Superior temporal gyrus (tissue), 1 donor: ENCODE results near the gene LCTL.
"Not testable (repeated sequence)": the region's sequence is repeated elsewhere in the genome, so short reads cannot be mapped to it uniquely, and the experiment has no call there.

Experiments used
- DNase-seq: peaks from one replicate; pipeline ENCODE4 v3.0.0-alpha.2; 2016; ENCODE audit errors: extremely low spot score

The LCTL gene

GRCh38 chr15:66503041-66503648, 62.7 kb downstream of the LCTL start:
- DNase-seq = not testable (repeated sequence)

GRCh38 chr15:66502491-66502890, 63.3 kb downstream of the LCTL start:
- no peak for DNase-seq

DNA sequence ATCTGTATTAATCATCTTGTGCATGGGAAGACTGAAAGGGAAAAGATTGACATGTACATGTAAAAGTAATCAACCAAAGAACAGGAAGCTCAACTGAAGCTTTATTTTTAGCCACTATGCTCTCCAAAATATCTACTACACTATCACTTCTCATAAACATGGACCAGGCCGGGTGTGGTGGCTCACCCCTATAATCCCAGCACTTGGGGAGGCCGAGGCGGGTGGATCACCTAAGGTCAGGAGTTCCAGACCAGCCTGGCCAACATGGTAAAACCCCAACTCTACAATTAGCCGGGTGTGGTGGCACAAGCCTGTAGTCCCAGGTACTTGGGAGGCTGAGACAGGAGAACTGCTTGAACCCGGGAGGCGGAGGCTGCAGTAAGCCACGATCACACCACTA, 65.5 kb downstream of the LCTL start:
- DNase-seq = not testable (repeated sequence)

DNA sequence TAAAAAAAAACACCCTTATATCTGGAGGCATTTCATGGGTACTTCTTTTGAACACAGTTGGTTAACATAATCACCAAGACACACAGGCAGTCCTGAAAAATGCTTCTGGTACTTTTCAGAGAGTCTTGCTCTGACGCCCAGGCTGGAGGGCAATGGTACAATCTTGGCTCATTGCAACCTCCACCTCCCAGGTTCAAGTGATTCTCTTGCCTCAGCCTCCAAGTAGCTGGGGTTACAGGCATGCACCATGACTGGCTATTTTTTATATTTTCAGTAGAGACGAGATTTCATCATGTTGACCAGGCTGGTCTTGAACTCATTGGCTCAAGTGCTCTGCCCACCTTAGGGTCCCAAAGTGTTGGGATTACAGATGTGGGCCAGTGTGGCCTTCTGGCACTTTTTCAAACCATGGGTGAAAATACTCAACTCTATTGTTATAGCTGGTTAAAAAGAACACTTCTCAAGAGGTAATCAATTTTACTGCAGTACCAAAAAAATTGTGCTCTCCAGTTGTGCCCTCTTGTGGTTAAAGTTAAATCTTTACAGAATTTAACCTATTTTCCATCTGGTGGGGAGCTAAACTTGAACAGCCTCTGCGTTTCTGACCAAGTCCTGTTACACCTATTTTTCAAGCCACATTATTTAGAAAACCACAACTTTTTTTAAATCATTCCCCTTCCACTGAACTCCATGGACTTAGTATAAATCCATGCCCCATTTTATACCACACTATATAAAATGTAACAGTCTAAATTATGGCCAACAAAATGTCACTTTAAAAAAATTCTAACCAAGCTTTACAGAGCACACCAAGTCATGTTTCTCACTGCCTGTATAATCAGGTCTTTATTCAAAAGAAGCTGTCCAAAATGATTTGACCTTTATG, 67.1 kb downstream of the LCTL start:
- DNase-seq = peak; percentile 55
